GM12872 (cell line): ENCODE results near the gene MTM1.

Source experiments
- TF ChIP-seq, protein P1 (sequence below): IDR thresholded peaks from 3 replicates; pipeline ENCODE4 v1.5.1; 2011; ENCODE audit warnings: low read depth, mild to moderate bottlenecking, low read length, moderate library complexity; ENCODE audit not compliant: insufficient read depth

MTM1 gene

GRCh38 chrX:150625097-150625496 is 56.7 kb downstream of the MTM1 start:
- TF ChIP-seq, protein P1, sequence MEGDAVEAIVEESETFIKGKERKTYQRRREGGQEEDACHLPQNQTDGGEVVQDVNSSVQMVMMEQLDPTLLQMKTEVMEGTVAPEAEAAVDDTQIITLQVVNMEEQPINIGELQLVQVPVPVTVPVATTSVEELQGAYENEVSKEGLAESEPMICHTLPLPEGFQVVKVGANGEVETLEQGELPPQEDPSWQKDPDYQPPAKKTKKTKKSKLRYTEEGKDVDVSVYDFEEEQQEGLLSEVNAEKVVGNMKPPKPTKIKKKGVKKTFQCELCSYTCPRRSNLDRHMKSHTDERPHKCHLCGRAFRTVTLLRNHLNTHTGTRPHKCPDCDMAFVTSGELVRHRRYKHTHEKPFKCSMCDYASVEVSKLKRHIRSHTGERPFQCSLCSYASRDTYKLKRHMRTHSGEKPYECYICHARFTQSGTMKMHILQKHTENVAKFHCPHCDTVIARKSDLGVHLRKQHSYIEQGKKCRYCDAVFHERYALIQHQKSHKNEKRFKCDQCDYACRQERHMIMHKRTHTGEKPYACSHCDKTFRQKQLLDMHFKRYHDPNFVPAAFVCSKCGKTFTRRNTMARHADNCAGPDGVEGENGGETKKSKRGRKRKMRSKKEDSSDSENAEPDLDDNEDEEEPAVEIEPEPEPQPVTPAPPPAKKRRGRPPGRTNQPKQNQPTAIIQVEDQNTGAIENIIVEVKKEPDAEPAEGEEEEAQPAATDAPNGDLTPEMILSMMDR: no peak

DNA sequence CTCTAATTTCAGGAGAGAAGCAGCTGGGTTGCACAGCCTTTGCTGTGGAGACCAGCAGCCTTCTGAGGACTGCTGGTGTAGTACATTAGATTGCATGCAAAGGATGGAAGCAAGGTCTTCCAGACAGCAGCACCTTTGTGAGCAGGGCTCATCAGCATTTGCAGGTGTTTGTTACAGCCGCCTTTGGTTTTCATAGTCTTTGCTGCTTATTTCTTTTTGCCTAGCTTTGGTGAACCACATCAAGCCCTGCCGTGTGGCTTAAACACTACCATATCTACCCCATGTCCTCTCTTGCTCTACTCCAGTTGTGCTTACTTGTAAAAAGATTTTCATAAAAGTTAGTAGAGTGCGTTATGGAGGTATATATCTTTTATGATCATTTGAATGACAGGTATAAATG is 57.5 kb downstream of the MTM1 start:
- TF ChIP-seq, protein P1: no peak

DNA sequence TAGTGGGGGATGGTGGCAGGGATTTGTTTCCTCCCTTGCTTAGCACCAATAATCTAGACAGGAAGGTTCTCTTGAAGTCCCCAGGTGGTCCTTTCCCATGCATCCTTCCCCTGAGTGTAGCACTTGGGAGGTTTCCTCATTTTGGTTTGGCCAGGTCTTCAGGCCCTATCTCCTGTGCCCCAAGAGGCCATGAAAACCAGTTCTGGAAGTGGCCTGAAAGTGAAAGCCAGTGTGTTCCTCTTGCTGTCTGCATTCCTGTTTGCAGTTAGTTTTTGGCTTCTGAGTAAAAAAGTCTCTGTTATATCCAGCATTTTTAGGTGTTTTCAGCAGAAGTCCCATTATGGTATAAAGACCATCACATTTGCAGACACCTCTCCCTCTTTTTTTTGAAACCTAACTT is 59.5 kb downstream of the MTM1 start:
- TF ChIP-seq, protein P1: no peak

DNA sequence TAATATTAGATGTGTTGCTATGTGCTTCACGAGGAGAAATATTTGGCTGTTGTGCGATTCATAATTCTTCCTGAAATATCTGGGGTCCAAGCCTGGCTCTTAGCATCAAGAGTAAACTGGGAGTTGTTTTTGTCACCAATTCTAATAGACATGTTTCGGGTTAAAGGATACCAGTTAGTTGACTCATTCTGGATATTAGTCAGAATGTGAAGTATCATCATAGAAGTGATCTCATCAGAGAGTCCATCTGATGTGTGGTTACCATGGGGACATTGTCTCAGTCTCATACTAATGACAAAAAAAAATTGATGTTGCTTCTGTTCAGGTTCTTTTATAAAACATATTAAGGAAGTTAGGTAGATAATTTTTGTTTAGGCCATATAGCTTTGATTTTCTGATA is 67.5 kb downstream of the MTM1 start:
- TF ChIP-seq, protein P1: no peak

DNA sequence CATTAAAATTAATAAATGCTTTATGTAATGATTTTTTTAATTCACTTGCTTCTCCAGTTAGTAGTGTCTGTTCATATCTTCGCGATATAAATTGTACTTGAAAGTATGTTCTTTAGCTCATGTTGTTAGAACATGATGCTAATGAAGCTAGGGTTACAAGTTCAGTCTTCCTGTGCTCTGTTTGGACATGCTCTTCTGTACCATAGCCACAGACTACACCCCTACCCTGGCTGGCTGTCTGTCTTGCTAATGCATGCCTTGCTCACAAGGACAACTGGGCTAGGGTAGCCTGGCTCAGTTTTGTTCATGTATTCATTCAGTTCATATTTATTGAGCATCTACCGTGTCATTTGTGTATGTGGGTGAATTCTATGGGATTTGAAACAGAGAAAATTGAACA is 74.0 kb downstream of the MTM1 start:
- TF ChIP-seq, protein P1: no peak

- TF ChIP-seq, protein P1: no peak
These were observed 74.8 kb downstream of the MTM1 start for GRCh38 chrX:150643271-150643670.

DNA sequence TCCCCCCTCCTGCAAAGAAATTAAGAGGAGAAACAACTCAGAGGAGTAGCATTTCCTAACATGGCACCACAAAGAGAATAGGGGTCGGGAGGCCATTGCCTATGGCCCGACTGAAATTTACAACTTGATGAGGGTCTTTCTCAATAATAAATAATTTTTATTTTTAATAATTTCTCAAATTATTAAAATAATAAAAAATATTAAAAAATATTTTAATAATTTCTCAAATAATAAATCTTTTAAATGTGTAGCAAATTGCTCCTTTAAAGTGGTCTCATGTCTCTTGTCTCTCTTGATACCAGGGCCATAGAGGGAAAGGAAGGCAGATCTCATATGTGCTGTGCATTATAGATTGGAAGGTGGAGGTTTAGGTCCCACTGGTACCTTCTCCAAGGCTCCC is 75.5 kb downstream of the MTM1 start:
- TF ChIP-seq, protein P1: no peak

DNA sequence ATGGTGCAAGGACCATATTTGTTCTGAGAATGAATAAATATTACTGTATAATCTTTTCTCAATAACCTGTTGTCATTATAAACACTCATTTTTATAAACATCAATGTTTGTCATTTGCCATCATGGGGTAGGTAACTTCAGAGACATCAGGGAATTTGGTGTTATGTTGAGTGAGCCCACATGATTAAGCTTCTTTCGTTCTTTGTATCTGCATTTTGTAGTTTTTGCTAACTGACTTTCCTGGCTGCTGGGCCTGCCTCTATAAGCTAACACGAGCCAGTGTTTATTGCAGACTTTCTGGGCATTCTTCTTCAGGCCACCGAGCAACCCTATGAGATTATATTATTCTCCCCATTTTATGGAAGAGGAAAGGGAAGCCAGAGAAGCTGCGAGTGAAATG is 76.0 kb downstream of the MTM1 start:
- TF ChIP-seq, protein P1: no peak
